ENCODE measurements around the gene ATP1B4.

ATP1B4 gene

DNA sequence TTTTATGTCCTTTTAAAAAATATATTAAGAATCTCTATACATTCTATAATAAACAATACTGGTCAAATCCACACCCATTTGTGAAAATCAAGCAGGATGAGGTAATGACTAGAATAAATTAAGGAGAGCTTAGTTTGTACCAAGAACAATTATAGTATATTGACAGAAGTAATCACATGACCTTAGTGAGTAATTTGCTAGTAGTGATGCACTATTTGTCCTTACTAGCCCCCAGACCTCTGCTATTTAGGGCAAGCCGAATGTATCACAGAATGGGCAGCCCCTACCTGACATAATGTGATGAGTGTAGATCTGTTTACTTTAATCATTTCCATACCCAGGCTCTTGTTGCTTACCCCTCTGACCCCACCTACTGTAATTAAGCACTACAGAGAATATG, 15.8 kb downstream of the ATP1B4 start:
- TF ChIP-seq, protein P1, sequence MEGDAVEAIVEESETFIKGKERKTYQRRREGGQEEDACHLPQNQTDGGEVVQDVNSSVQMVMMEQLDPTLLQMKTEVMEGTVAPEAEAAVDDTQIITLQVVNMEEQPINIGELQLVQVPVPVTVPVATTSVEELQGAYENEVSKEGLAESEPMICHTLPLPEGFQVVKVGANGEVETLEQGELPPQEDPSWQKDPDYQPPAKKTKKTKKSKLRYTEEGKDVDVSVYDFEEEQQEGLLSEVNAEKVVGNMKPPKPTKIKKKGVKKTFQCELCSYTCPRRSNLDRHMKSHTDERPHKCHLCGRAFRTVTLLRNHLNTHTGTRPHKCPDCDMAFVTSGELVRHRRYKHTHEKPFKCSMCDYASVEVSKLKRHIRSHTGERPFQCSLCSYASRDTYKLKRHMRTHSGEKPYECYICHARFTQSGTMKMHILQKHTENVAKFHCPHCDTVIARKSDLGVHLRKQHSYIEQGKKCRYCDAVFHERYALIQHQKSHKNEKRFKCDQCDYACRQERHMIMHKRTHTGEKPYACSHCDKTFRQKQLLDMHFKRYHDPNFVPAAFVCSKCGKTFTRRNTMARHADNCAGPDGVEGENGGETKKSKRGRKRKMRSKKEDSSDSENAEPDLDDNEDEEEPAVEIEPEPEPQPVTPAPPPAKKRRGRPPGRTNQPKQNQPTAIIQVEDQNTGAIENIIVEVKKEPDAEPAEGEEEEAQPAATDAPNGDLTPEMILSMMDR (IDR thresholded peaks at IDR 0.05): no peak
- H3K9me3 Mint-ChIP-seq: peaks cover 22% of the 10 kb centered on the region
- peaks cover 3% of the 10 kb centered on the region for H3K27me3 Mint-ChIP-seq (ENCODE audit: low read depth, poor library complexity)
- H3K36me3 Mint-ChIP-seq (ENCODE audit: low read depth): no peaks in the 10 kb centered on the region
- no peaks in the 10 kb centered on the region for H3K4me1 Mint-ChIP-seq
- DNase-seq: no peak
- H3K4me3 Mint-ChIP-seq: no peak overlapping the region
- H3K27ac Mint-ChIP-seq: no peak overlapping the region

DNA sequence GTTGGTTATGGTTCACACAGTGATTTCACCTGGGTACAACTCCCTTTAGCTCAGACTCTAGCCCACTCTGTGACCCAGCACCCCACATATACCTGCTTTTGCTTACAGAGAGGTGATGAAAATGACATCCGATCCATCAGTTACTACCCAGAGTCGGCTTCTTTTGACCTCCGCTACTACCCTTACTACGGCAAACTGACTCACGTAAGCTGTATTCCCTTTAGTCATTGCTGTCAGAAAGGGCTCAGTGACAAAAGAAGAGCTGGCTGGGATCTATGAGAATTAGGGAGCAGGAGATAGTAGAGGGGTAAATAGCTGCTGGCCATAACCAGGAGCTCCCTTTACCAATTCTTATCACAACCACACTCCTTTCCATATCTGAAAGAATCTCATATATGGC, 16.7 kb downstream of the ATP1B4 start:
- Mint-ChIP-seq H3K27me3 (ENCODE audit: low read depth, poor library complexity) (peaks cover 3% of the 10 kb centered on the region), H3K27ac (no peak overlapping the region), H3K4me3 (no peak overlapping the region), H3K9me3 (peaks cover 22% of the 10 kb centered on the region), H3K4me1 (no peaks in the 10 kb centered on the region), H3K36me3 (ENCODE audit: low read depth) (no peaks in the 10 kb centered on the region)
- TF ChIP-seq, protein P1 (IDR thresholded peaks at IDR 0.05): no peak
- DNase-seq: no peak

DNA sequence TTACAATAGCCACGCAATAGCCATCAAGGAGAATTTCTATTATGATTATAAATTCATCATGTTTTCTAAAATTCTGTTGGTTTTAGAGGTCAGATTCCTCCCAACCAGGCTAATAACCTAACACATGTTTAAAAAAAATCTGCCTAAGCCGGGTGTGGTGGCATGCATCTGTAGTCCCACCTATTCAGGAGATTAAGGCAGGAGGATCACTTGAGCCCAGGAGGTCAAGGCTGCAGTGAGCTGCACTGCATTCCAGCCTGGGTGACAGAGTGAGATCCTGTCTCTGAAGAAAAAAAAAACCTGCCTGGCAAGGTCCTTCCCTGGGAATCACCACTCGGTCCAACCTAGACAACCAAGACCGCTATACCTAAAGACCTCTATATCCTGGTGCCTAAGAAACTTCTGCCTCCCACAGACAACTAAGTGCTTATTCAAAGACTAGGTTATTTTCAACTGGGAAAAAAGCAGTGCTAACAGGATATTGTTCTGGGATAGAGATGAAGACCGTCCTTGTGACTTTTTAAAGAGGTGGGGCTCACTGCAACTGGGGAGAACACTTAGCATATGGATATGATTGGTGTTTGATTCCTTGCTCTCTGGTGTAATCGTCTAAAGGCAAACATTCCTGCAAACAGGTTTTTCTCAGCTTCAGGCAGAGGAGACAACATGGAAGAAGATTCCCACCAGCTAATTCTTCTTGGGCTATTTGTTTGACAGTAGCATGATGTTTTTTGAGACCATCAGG, 18.2 kb downstream of the ATP1B4 start:
- DNase-seq: no peak

DNA sequence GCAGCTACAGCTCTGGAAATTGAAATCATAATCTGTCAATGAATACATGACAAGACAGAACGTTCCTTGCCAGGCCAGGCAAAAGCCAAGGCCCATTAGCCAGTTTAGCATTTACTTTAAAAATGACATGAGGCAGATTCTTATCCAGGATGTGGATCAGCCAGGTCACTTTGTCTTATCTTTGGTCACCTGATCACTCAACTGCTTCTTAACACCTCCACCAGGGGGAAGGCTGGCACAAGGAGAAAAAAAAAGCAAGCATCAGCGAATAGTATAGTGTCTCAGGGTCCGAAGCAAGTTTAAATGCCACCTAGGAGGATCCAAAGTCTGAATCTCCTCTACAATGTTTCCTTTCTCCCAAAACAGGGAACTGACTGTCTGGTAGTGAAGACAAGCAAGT, 18.8 kb downstream of the ATP1B4 start:
- Mint-ChIP-seq H3K36me3 (ENCODE audit: low read depth) (no peaks in the 10 kb centered on the region), H3K9me3 (peaks cover 27% of the 10 kb centered on the region), H3K27me3 (ENCODE audit: low read depth, poor library complexity) (peaks cover 15% of the 10 kb centered on the region), H3K4me1 (no peaks in the 10 kb centered on the region), H3K27ac (no peak overlapping the region), H3K4me3 (no peak overlapping the region)
- TF ChIP-seq, protein P1 (IDR thresholded peaks at IDR 0.05): no peak
- no peak for DNase-seq

More for the DNA sequence above, 18.2 kb downstream of the ATP1B4 start:
- H3K27ac Mint-ChIP-seq: no peak overlapping the region
- TF ChIP-seq, protein P1 (IDR thresholded peaks at IDR 0.05): no peak
- no peaks in the 10 kb centered on the region for H3K4me1 Mint-ChIP-seq
- H3K36me3 Mint-ChIP-seq (ENCODE audit: low read depth): no peaks in the 10 kb centered on the region
- peaks cover 15% of the 10 kb centered on the region for H3K27me3 Mint-ChIP-seq (ENCODE audit: low read depth, poor library complexity)
- H3K4me3 Mint-ChIP-seq: no peak overlapping the region
- peaks cover 27% of the 10 kb centered on the region for H3K9me3 Mint-ChIP-seq

DNA sequence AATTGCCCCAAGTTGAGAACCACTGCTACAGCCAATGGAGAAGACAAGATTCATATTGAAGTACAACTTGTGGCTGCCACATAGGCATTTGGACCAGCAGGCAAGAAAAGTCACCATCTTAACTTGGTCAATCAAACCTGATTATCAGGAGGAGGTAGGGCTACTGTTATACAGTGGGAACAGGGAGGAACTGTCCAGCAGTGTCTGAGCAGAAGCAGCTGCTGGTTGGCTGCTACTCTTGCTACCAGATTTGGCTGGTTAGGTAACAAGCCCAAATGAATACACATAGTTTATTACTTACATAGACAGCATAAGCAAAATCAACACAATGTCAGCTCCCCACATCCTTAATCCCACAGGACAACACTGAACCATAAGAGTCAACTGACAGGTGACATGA, 39.4 kb downstream of the ATP1B4 start:
- no peak overlapping the region for H3K4me3 Mint-ChIP-seq
- DNase-seq: no peak
- H3K27ac Mint-ChIP-seq: no peak overlapping the region
- H3K4me1 Mint-ChIP-seq: no peaks in the 10 kb centered on the region
- H3K36me3 Mint-ChIP-seq (ENCODE audit: low read depth): no peaks in the 10 kb centered on the region
- H3K9me3 Mint-ChIP-seq: peaks cover 33% of the 10 kb centered on the region
- TF ChIP-seq, protein P1 (IDR thresholded peaks at IDR 0.05): no peak
- H3K27me3 Mint-ChIP-seq (ENCODE audit: low read depth, poor library complexity): peaks cover 13% of the 10 kb centered on the region

DNA sequence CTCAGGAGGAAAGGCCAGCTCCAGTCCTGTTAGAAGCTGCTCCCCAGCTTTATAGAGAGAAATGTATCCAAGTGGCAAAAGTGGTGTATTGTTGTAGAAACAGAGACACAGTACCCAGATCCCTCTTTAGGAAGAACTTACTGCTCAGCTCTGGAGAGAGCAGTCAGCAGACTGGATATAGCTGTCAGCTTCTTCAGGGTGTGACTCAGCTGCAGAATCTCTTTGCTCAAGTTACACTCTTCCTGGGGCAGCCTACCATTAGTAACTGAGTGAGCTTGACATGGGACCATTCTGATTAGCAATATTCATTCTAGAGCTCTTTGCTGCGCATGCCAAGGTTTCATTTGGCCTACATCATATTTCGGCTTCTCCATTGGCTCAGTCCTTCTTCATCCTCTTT, 40.5 kb downstream of the ATP1B4 start:
- TF ChIP-seq, protein P1 (IDR thresholded peaks at IDR 0.05): no peak
- H3K9me3 Mint-ChIP-seq: peaks cover 41% of the 10 kb centered on the region

More for the DNA sequence above, 40.5 kb downstream of the ATP1B4 start:
- peaks cover 11% of the 10 kb centered on the region for H3K27me3 Mint-ChIP-seq (ENCODE audit: low read depth, poor library complexity)
- no peak overlapping the region for H3K27ac Mint-ChIP-seq
- no peaks in the 10 kb centered on the region for H3K36me3 Mint-ChIP-seq (ENCODE audit: low read depth)
- DNase-seq: no peak
- no peaks in the 10 kb centered on the region for H3K4me1 Mint-ChIP-seq
- H3K4me3 Mint-ChIP-seq: no peak overlapping the region
